NT2/D1 (cell line): ENCODE measurements around the gene ADARB2.

ENCODE experiments used
- DNase-seq: peaks from one replicate; pipeline ENCODE4 v3.0.0-alpha.2; 2011; ENCODE audit warnings: low read depth, low spot score
- H3K27me3 ChIP-seq: 2 replicates; pipeline ENCODE4 v1.6.0; 2011; ENCODE audit warnings: mild to moderate bottlenecking; ENCODE audit not compliant: insufficient read length, insufficient read depth
- H3K36me3 ChIP-seq: 2 replicates; pipeline ENCODE4 v1.6.1; 2011; ENCODE audit warnings: mild to moderate bottlenecking, low read length, mixed read lengths; ENCODE audit not compliant: insufficient read depth, insufficient read length
- H3K4me1 ChIP-seq: 2 replicates; pipeline ENCODE4 v1.5.1; 2011; ENCODE audit not compliant: insufficient read depth, insufficient read length
- H3K4me3 ChIP-seq: 2 replicates; pipeline ENCODE4 v1.5.1; 2011; ENCODE audit warnings: low read depth; ENCODE audit not compliant: insufficient read length
- H3K9ac ChIP-seq: 2 replicates; pipeline ENCODE4 v1.6.0; 2011; ENCODE audit warnings: low read depth; ENCODE audit not compliant: insufficient read length
- H3K9me3 ChIP-seq: 2 replicates; pipeline ENCODE4 v1.5.1; 2011; ENCODE audit warnings: mild to moderate bottlenecking, low read length; ENCODE audit not compliant: insufficient read depth
- SUZ12 ChIP-seq: IDR thresholded peaks from 2 replicates; pipeline ENCODE4 v1.6.1; 2011; ENCODE audit not compliant: insufficient read length, insufficient read depth; ENCODE audit errors: extremely low read depth
- YY1 ChIP-seq: IDR thresholded peaks from 2 replicates; pipeline ENCODE4 v1.6.1; 2011; ENCODE audit not compliant: insufficient read length, insufficient read depth
- ZNF274 ChIP-seq: IDR thresholded peaks from 2 replicates; pipeline ENCODE4 v1.6.1; 2011; ENCODE audit warnings: mild to moderate bottlenecking, low read depth, low read length

The ADARB2 gene

DNA sequence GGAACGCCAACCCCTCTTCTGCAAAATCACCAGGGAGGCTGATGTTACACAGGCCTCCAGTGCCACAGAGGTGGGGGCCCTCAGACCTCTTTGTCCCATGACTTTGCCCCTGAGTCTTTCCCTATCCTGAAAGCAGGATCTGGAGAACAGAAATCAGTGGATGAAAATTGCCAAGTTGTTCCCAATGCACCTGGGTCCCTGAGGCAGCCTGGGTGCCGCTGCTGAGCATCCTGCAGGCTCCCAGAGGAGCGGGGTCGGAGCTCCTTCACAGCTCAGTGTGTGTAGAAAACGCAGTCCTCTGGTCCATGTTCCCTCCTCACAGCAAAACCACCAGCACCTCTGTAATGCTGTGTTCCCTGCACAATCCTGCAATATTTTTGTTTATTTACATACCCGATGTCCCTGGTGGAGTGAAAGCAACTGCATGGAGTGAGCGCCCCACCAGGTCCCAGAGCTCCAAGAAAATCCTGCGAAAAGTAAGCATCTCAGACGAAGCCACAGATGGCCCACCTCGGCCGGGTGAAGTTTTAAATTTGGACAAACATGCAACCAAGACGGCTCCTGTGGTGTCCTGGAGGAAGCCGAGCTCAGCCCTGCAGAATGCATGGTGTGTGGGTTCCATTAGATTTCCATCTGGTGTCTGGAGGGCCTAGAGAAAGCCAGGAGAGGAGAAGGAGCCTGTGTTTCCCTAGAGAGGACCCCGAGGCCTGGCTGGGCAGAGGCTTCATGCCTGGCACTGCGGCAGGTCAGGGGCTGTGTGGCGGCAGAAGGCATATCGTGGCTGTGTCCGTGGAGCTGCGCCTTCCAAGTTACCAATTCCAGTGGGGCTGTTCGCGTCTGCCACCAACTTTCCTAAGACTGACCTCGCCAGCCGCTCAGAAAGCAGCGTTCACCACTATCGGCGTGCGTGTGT lies 445.9 kb downstream of the ADARB2 start:
- H3K4me1 ChIP-seq, result peaks cover 4% of the 10 kb centered on the region
- H3K4me3 ChIP-seq, result no peak overlapping the region
- H3K36me3 ChIP-seq, result no peaks in the 10 kb centered on the region
- TF ChIP-seq YY1, result no peak
- H3K9me3 ChIP-seq, result peaks cover 5% of the 10 kb centered on the region; the same call in 1 of the 2 replicates
- DNase-seq, result no peak
- no peaks in the 10 kb centered on the region for H3K27me3 ChIP-seq
- H3K9ac ChIP-seq, result no peak overlapping the region

DNA sequence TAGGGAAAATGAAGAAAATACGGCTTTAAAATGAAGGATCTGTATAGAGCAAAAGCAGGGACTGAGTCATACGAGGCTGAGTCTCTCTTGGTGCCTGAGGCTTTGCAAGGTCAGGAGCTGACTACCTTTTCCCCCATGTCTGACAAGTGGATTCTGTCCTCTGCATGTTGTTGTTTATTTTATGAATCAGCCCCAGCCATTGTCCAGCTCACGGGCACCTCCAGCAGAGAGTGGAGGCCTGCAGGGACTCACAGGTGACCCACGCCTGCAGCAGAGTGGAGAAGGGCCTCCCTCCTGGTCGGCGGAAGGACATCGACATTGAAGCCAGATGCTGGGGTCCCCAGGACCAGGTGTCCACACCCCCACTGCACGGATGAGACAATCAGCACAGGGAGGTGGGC lies 447.3 kb downstream of the ADARB2 start:
- Histone ChIP-seq H3K4me1 (peaks cover 4% of the 10 kb centered on the region), H3K36me3 (no peaks in the 10 kb centered on the region), H3K9ac (no peak overlapping the region), H3K9me3 (no peaks in the 10 kb centered on the region), H3K27me3 (no peaks in the 10 kb centered on the region), H3K4me3 (no peak overlapping the region)
- TF ChIP-seq ZNF274, result no peak
- TF ChIP-seq SUZ12, result no peak
- TF ChIP-seq YY1, result no peak
- DNase-seq, result no peak

DNA sequence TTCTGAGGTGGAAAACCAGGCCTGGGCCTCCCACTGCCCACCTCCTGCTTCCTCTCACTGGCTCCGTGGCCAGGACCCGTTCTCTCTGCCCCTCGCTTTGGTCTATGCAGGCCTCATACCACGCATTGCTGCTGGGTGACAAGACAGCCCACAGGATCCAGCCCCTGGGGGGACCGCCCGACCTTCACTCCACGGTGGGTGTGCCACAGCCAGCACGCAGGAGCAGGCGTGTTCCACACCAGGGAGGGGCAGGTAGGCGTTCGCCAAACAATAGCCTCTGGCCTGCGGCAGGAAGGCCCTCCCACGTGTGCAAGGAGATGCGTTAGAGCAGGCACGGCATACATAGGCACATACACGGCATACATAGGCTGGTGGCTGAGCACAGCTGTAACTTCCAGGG lies 447.7 kb downstream of the ADARB2 start:
- peaks cover 4% of the 10 kb centered on the region for H3K4me1 ChIP-seq
- no peak for DNase-seq
- no peak overlapping the region for H3K4me3 ChIP-seq
- no peaks in the 10 kb centered on the region for H3K27me3 ChIP-seq
- no peaks in the 10 kb centered on the region for H3K36me3 ChIP-seq
- TF ChIP-seq ZNF274 (no peak), YY1 (no peak), SUZ12 (no peak)
- H3K9ac ChIP-seq, result no peak overlapping the region
- H3K9me3 ChIP-seq, result no peaks in the 10 kb centered on the region

DNA sequence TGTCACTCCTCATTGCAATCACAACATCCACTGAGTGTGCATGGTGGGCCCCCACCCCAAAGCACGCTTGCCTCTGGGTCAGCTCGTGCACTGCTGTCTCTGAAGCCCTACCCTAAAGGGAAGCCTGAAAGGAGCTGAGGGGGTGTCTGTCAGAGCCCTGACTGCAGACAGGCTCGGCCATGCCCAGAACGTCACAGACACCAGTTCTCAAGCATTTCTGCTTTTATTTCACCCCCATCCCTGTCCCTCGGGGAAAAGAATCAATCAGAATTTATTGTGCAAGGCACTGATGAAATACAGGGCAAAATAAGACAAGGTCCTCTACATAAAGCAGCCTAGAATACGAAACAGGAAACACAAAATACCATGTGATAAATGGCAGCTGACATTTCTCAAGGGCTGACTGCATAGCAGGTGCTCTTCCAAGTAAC lies 449.3 kb downstream of the ADARB2 start:
- no peak overlapping the region for H3K4me3 ChIP-seq
- no peak overlapping the region for H3K9ac ChIP-seq
- H3K4me1 ChIP-seq, result no peaks in the 10 kb centered on the region
- H3K9me3 ChIP-seq, result no peaks in the 10 kb centered on the region
- no peak for DNase-seq
- no peaks in the 10 kb centered on the region for H3K27me3 ChIP-seq
- TF ChIP-seq SUZ12 (no peak), ZNF274 (no peak), YY1 (no peak)
- no peaks in the 10 kb centered on the region for H3K36me3 ChIP-seq

DNA sequence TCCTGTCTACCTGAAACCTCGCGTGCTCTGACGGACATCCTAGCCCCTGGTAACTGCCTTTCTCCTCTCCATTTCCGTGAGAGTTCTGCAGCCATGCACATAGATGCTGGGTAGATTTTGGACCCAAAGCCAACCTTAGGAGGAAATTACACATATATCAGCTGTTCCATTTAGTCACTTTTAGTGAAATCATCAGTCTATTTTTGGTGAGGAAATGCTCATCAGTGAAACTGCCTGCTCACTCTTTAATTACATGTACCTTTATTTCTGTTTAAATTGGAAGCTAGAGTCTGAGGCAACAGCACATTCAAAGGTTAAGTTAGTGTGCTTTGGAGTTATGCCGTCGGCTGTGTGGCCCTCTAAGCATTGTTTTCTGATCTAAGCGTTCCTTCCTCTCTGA lies 449.8 kb downstream of the ADARB2 start:
- H3K9ac ChIP-seq, result no peak overlapping the region
- H3K27me3 ChIP-seq, result no peaks in the 10 kb centered on the region
- TF ChIP-seq YY1, result no peak
- no peak overlapping the region for H3K4me3 ChIP-seq
- H3K4me1 ChIP-seq, result no peaks in the 10 kb centered on the region
- DNase-seq, result no peak
- no peaks in the 10 kb centered on the region for H3K36me3 ChIP-seq
- H3K9me3 ChIP-seq, result no peaks in the 10 kb centered on the region

DNA sequence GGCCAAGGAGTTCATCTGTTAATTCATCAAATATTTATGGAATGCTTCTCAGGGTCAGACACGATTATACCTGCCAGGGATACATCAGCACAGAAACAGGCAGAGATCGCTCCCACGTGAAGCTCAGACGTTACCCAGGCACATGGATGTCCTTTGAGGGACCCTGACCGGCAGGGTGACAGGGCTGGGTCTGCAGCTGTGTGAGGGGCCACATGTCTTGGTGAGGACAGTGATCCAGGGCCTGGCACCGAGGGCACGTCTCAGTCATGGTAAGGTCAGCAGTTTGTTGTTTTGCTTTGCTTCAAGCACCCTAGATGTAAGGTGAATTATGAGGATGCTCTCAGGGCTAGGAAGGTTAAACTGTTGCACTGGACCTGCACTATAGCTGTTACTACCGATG lies 453.2 kb downstream of the ADARB2 start:
- no peak for DNase-seq
- Histone ChIP-seq H3K27me3 (no peaks in the 10 kb centered on the region), H3K9me3 (no peaks in the 10 kb centered on the region), H3K36me3 (no peaks in the 10 kb centered on the region), H3K4me1 (no peaks in the 10 kb centered on the region), H3K9ac (no peak overlapping the region), H3K4me3 (no peak overlapping the region)
- TF ChIP-seq ZNF274 (no peak), YY1 (no peak), SUZ12 (no peak)

DNA sequence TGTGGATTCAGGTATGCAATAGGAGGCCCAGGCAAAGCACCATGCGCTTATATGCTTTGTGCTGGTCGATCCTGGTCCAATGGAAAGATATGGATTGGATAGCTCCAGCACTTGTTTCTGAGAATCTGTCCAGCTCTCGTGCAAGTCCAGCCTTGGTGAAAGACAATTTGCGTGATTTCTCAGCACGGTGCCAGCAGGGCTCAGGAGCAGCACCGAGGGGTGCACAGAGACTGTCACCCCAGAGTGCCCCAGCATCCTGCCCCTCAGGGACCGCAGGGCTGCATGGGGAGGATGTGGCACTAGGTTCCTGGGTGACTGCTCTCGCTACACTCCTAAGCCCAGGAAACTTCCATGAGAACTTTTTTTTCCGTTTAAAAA lies 455.9 kb downstream of the ADARB2 start:
- Histone ChIP-seq H3K27me3 (no peaks in the 10 kb centered on the region), H3K36me3 (no peaks in the 10 kb centered on the region), H3K9ac (no peak overlapping the region), H3K9me3 (no peaks in the 10 kb centered on the region), H3K4me3 (no peak overlapping the region), H3K4me1 (no peaks in the 10 kb centered on the region)
- DNase-seq, result no peak
- TF ChIP-seq ZNF274, result no peak
- no peak for TF ChIP-seq SUZ12
